Endothelial cell of umbilical vein (primary cell): ENCODE results near the gene PLA2G6. TPM values are rescaled to one million over a fixed set of nuclear protein-coding genes. Genes with fewer than 3 reads are reported as not detected.

Experiments used
- BruUV-seq: library from RNA; stranded (reverse); fragments of 400-500 nt; replicated peaks from 2 replicates; lab custom pipeline; 2021; lab: Mats Ljungman, UMichigan
- CTCF ChIA-PET: fragments of 300-600, 350-600 bp; sonication (Branson Sonifier 250); formaldehyde crosslinking; loops from one replicate; lab custom pipeline; 2021; ENCODE audit warnings: antibody characterized with exemption, inconsistent platforms; lab: Charles Lee
- POLR2A ChIA-PET: fragments of 300-600, 350-600 bp; sonication (Branson Sonifier 250); formaldehyde crosslinking; loops from one replicate; lab custom pipeline; 2021; ENCODE audit warnings: antibody characterized with exemption, inconsistent platforms; lab: Charles Lee
- DNase-seq: peaks from one replicate; pipeline ENCODE4 v3.0.0-alpha.2; 2011; ENCODE audit warnings: low read depth, low spot score
- FAIRE-seq: peaks from 2 replicates; lab custom pipeline; 2011; peaks lifted over from hg19 to GRCh38; lab: Jason Lieb, UNC
- H2AFZ ChIP-seq: 2 replicates; pipeline ENCODE4 v1.6.0; 2012; ENCODE audit warnings: low read depth, low read length, control low read depth, inconsistent platforms
- H3K27ac ChIP-seq: 2 replicates; pipeline ENCODE4 v1.5.1; 2011; ENCODE audit warnings: low read depth, mild to moderate bottlenecking, control low read depth, low read length, moderate library complexity; ENCODE audit not compliant: insufficient read depth
- H3K27me3 ChIP-seq, 2 experiments: 2 replicates each; pipeline versions ENCODE4 v1.6.0 to v1.6.1; 2011; ENCODE audit warnings: low read length in 2 of 2, mixed read lengths in 1 of 2; ENCODE audit not compliant: control insufficient read depth in 2 of 2, insufficient read depth in 2 of 2
- H3K36me3 ChIP-seq, 2 experiments: 2 replicates in 1 of 2; 3 replicates in 1 of 2; pipeline ENCODE4 v1.5.1; 2011; ENCODE audit warnings: low read length in 2 of 2, mild to moderate bottlenecking in 1 of 2, moderate library complexity in 1 of 2; ENCODE audit not compliant: control insufficient read depth in 2 of 2, insufficient read depth in 2 of 2; ENCODE audit errors: extremely low read depth in 1 of 2
- H3K4me1 ChIP-seq: 3 replicates; pipeline ENCODE4 v1.5.1; 2011; ENCODE audit warnings: mild to moderate bottlenecking, low read length; ENCODE audit not compliant: control insufficient read depth, insufficient read depth; ENCODE audit errors: extremely low read depth
- H3K4me2 ChIP-seq: 2 replicates; pipeline ENCODE4 v1.6.1; 2011; ENCODE audit warnings: low read length, control low read depth, mixed read lengths; ENCODE audit not compliant: insufficient read depth
- H3K4me3 ChIP-seq, 3 experiments: fragments of 200-600 bp in 1 of 3; sonication (generic), shearing (Covaris generic) in 1 of 3; replicated peaks in 1 of 3; 2 replicates each; pipeline ENCODE4 v1.5.1; 2011 to 2016; ENCODE audit warnings: control low read depth in 3 of 3, low read length in 3 of 3, mild to moderate bottlenecking in 2 of 3, inconsistent platforms in 1 of 3, low read depth in 1 of 3, moderate library complexity in 1 of 3; ENCODE audit not compliant: insufficient read depth in 1 of 3
- H3K79me2 ChIP-seq: 2 replicates; pipeline ENCODE4 v1.6.0; 2012; ENCODE audit warnings: low read length, inconsistent platforms; ENCODE audit not compliant: control insufficient read depth, insufficient read depth
- H3K9ac ChIP-seq: replicated peaks from 2 replicates; pipeline ENCODE3; 2011; ENCODE audit warnings: low read length, control low read depth; ENCODE audit not compliant: insufficient read depth; ENCODE audit errors: extremely low read depth
- H3K9me1 ChIP-seq: replicated peaks from 3 replicates; pipeline ENCODE4 v1.6.0; 2011; ENCODE audit warnings: mild to moderate bottlenecking, low read length; ENCODE audit not compliant: control insufficient read depth, insufficient read depth; ENCODE audit errors: extremely low read depth
- H3K9me3 ChIP-seq: replicated peaks from 2 replicates; pipeline ENCODE4 v1.5.1; 2012; ENCODE audit warnings: low read length, inconsistent platforms; ENCODE audit not compliant: control insufficient read depth, insufficient read depth
- H4K20me1 ChIP-seq: replicated peaks from 2 replicates; pipeline ENCODE3; 2011; ENCODE audit warnings: mild to moderate bottlenecking, low read length; ENCODE audit not compliant: control insufficient read depth, insufficient read depth; ENCODE audit errors: extremely low read depth
- EZH2 ChIP-seq: IDR thresholded peaks from 2 replicates; pipeline ENCODE4 v1.6.1; 2012; ENCODE audit warnings: borderline replicate concordance, low read depth, mild to moderate bottlenecking, moderate library complexity, low read length, inconsistent platforms; ENCODE audit not compliant: severe bottlenecking
- FOS ChIP-seq: IDR thresholded peaks from 2 replicates; pipeline ENCODE4 v1.6.1; 2011; ENCODE audit warnings: mild to moderate bottlenecking, low read length, moderate library complexity, borderline replicate concordance; ENCODE audit not compliant: insufficient read depth
- GATA2 ChIP-seq: IDR thresholded peaks from 2 replicates; pipeline ENCODE4 v1.7.0; 2011; ENCODE audit warnings: low read depth, mild to moderate bottlenecking, moderate library complexity, mixed read lengths, low read length; ENCODE audit not compliant: insufficient read length, insufficient read depth
- JUN ChIP-seq: IDR thresholded peaks from 2 replicates; pipeline ENCODE4 v1.6.1; 2011; ENCODE audit warnings: borderline replicate concordance, low read depth; ENCODE audit not compliant: insufficient read length, insufficient read depth
- MYC ChIP-seq: IDR thresholded peaks from one replicate; pipeline ENCODE4 v1.6.1; 2011; ENCODE audit warnings: mild to moderate bottlenecking, low read depth, low read length
- POLR2A ChIP-seq: IDR thresholded peaks from 2 replicates; pipeline ENCODE4 v1.6.1; 2012; ENCODE audit warnings: low read depth, mild to moderate bottlenecking, control low read depth, low read length
- POLR2AphosphoS5 ChIP-seq: IDR thresholded peaks from 2 replicates; pipeline ENCODE4 v1.6.1; 2012; ENCODE audit warnings: low read depth, mild to moderate bottlenecking, control low read depth, low read length, moderate library complexity; ENCODE audit not compliant: insufficient read depth
- dilution Hi-C: fragments of 300-500 bp; cut with MboI; formaldehyde crosslinking; loops from one replicate; pipeline ENCODE4 v1.15.0; 2019; ENCODE audit warnings: low sequenced_read_pairs; ENCODE audit not compliant: extremely low pct_ligation_motif_present
- intact Hi-C: fragments of 100-400 bp; cut with micrococcal nuclease; formaldehyde crosslinking; loops from one replicate; pipeline ENCODE4 v1.10.0; 2022
- polyA plus RNA-seq, 4 experiments: library from polyadenylated mRNA; depleted of rRNA in 3 of 4; stranded (reverse) in 3 of 4; unstranded in 1 of 4; fragments of >200 nt; gene quantifications; 2 replicates each; pipeline versions ENCODE4 v1.2.1 to v1.2.3, GENCODE V29; 2011 to 2012; ENCODE audit warnings: missing spikeins in 1 of 4
- total RNA-seq: library from RNA; stranded (reverse); gene quantifications from 2 replicates; pipeline ENCODE4 v1.2.3, GENCODE V29; 2021
- TF ChIP-seq, protein P1 (sequence below), 2 donors: IDR thresholded peaks; 1 replicate in 1 of 2; 2 replicates in 1 of 2; pipeline ENCODE4 v1.5.1; 2011; ENCODE audit warnings: low read length in 2 of 2, mild to moderate bottlenecking in 2 of 2, moderate library complexity in 2 of 2, control low read depth in 1 of 2, inconsistent platforms in 1 of 2, low read depth in 1 of 2; ENCODE audit not compliant: insufficient read depth in 1 of 2; ENCODE audit errors: extremely low read depth in 1 of 2
- TF ChIP-seq, protein P2 (sequence below): IDR thresholded peaks from 2 replicates; pipeline ENCODE4 v1.6.1; 2011; ENCODE audit not compliant: insufficient read depth, insufficient read length

The PLA2G6 gene
- total and polyA plus RNA-seq, 2 donors (not counting 3 experiments of a cell fraction or from before 2014, with no cell fraction given) = 6.6 to 10.3 TPM

DNA sequence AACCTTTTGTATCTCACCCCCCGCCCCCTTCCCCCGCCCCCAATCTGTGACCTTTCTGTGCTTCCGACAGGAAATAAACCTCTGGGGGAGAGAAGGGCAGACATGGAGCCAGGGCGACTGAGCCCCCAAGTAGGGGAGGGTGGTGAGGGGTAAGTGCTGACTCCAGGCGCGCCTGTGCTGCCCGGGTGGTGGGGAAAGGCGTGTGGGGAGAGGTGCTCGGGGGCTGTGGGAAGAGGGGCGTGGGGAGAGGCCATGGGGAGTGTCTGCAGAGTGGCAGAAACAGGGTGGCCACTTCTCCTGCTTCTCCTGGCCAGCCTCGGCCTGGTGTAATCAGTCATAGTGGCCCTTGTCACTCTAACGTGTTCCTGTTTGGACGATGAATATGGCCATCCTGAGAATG is 105.7 kb downstream of the PLA2G6 start:
- H3K9me3 ChIP-seq = no peaks in the 10 kb centered on the region
- dilution Hi-C loops = no loop called here
- FAIRE-seq (no peak), DNase-seq (no peak)
- H3K4me3 ChIP-seq = no peak overlapping the region
- H3K9me1 ChIP-seq = no peaks in the 10 kb centered on the region
- no peak overlapping the region for H3K4me2 ChIP-seq
- no peaks in the 10 kb centered on the region for H3K79me2 ChIP-seq
- H3K4me1 ChIP-seq = no peaks in the 10 kb centered on the region
- no peak overlapping the region for H2AFZ ChIP-seq
- no peaks in the 10 kb centered on the region for H3K27me3 ChIP-seq
- H3K27ac ChIP-seq = no peak overlapping the region
- no peak for TF ChIP-seq POLR2A
- TF ChIP-seq POLR2AphosphoS5 = no peak
- no peak for TF ChIP-seq FOS
- TF ChIP-seq, protein P1, sequence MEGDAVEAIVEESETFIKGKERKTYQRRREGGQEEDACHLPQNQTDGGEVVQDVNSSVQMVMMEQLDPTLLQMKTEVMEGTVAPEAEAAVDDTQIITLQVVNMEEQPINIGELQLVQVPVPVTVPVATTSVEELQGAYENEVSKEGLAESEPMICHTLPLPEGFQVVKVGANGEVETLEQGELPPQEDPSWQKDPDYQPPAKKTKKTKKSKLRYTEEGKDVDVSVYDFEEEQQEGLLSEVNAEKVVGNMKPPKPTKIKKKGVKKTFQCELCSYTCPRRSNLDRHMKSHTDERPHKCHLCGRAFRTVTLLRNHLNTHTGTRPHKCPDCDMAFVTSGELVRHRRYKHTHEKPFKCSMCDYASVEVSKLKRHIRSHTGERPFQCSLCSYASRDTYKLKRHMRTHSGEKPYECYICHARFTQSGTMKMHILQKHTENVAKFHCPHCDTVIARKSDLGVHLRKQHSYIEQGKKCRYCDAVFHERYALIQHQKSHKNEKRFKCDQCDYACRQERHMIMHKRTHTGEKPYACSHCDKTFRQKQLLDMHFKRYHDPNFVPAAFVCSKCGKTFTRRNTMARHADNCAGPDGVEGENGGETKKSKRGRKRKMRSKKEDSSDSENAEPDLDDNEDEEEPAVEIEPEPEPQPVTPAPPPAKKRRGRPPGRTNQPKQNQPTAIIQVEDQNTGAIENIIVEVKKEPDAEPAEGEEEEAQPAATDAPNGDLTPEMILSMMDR (IDR thresholded peaks at IDR 0.05; ENCODE audit: extremely low read depth in 1 of 2, insufficient read depth in 1 of 2, low read depth in 1 of 2, low read length in 2 of 2) = no peak
- TF ChIP-seq GATA2 = no peak
- TF ChIP-seq, protein P2, sequence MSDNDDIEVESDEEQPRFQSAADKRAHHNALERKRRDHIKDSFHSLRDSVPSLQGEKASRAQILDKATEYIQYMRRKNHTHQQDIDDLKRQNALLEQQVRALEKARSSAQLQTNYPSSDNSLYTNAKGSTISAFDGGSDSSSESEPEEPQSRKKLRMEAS = no peak
- no peak for TF ChIP-seq JUN
- TF ChIP-seq MYC = no peak
- TF ChIP-seq EZH2 = no peak
- H3K9ac ChIP-seq = no peak overlapping the region
- no TSS peak for BruUV-seq
- peaks cover 0 to 6% of the 10 kb centered on the region in 2 experiments for H3K36me3 ChIP-seq
- ChIA-PET POLR2A (no interaction called here), CTCF (no interaction called here)
- H4K20me1 ChIP-seq = no peaks in the 10 kb centered on the region
- intact Hi-C loops = no loop called here
